ENCODE data around the gene SVIP.

Gene SVIP

DNA sequence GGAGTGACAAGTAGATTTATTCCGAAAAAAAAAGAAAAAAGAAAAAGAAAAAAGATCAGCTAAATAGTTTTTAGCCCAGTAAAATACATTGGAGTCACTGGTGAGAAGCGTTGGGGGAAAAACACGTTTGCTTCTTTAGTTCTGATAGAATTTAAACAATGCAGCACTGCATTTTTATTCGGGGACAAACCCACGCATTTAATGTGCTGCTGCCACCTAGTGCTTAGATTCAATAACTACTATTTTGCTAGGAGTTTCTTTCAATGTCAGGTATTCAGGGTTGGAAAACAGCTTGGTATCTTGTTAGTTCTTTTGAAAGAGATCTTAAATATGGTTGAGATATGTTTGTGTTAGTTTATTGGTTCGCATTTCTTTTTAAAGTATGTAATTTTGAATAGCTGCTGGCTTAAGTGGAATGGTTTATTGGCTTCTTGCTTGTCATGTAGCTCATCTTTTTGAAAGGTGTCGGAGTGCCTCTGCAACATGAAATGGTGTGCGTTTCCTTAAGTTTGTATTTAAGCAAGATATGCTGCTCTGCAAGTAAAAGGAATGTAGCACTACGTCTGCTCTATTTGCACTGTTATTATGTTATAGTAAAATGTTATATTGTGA, 41.9 kb downstream of the SVIP start:
- DNase-seq: peak; percentile 25 to 70

DNA sequence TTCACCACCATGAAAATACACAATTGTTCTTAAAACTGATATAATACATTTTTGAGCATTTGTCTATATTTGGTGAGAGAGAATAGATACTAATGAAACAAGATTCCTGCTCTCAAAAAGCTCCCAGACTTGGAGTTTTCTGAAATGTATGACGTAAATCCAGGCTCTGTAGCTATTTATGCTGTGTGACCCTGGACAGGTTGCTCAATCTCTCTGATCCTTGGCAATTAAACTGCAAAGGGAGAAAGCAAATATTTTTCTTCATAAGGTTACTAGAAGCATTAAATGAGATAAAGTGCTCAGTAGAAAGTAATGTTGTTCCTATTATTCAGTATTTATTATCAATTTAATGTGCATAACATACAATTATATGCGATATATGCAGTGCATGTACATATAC, 42.5 kb downstream of the SVIP start:
- DNase-seq: no peak

DNA sequence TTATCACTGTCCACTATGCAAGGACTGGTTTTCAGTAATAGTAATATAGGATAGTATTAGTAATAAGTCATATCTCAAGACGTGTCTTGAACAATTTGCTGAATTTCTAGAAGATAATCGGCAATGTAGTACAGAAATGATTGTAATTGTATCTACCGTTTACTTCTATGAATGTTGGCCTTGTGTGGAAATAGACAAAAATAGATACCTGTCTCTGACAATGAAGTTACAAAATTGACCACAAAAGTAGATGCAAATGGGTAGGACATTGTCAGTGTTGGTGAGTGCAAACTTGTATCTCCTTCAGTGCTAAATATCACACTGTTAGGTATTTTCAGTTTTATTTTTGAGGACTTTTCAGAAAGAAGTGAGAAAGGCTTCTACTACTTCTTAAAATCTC, 43.1 kb downstream of the SVIP start:
- DNase-seq: no peak

DNA sequence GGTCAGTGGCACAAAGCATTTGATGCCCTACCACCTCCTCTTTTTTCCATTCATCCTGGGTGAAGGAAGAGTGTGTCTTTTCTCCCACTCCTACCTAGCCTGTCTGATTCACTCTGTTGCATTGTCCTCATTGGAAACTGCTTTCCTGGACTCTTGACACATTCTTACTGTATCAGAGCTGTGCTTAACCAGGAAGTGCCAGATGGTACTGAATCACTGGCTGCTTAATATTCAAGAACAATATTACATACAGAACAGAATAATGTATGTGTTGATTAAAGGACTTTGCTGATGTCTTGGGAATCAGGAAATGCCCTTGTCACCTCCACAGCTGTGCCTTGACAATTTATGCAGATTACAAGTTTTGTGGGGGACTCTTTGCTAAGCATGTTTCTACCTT, 44.4 kb downstream of the SVIP start:
- no peak for DNase-seq

DNA sequence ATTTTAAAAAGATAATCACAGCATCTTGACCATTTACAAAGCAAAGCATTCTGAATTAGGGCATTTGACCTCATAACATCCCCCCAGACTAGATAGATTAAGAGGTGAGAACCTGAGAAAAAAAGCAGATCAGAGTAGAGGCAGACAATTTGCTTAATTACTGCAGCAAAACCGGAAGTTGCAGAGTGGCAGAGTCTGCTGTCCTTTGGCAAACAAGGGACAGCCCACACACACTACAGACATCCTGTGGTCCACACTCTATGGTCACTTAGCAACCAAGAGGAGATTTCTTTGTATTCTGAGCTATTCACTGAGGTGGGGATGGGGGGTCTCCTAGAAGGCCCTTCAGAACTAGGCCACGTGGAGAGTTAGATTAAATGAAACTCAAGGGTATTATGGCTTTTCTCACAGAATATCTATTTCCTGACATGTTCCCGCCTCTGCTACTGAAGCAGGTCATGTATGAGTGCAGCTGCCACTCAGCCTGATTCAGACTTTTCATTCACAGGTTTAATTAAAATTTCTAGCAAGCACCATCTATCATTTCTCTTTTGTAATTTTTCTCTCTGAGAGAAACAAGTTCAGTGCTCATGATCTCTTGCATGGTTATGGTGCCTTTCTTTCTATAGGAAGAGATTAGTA, 48.5 kb downstream of the SVIP start:
- no peak for DNase-seq

DNA sequence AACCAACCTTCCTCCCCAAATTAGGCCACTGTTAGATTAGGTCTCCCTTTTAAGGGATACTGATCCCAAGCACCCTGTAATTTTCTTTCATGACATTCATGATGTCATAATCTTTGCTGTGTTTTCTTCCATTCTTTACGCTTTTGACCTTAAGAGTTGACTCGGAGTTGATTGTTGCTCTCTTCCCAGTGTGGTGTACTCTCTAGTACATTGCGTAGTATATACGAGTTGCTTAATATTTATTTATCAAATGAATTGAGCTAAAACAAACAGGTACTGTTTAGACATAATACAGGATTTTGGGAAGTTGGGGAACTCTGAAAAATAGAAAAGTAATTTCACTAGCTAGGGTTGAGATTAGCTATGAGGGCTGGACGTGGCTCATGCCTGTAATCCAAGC, 49.8 kb downstream of the SVIP start:
- DNase-seq: no peak

DNA sequence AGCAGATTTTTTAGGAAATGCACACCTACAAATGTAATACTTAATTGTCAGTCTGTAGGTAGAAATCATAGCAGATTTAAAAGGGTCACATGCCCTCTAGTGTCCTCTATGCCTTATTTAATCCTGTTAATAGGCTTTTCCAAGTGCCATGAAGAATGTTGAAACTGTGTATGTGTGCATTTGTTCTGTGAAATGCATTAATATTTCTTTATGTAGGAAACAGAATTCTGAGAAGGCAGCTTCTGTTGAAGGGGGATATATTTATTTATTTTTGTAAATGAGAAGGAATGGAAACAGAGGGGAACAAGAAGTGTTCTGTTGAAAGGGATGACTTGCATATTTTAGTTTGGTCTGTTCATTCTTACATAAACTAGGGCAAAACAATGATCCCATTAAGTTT, 51.0 kb downstream of the SVIP start:
- peak in 1 of 2 experiments; percentile 13 for DNase-seq

DNA sequence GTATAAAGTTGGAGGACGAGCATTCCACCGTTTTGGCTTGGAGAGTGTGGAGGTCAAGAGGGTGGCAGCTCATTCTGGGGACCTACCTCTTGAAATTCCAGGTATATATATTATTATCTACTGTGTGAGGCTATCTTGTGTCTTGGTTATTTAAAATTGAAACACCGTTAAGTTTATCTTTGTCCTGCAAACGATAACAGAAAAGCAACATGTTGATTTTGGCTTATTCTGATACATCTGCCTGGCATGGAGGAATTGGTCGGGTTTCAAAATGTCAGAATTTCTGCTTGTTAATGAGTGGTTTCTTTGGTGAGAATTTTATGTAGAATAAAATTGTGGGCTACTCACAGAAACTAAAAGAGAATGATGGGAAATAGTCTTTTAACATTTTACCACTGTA, 54.4 kb downstream of the SVIP start:
- DNase-seq: no peak

DNA sequence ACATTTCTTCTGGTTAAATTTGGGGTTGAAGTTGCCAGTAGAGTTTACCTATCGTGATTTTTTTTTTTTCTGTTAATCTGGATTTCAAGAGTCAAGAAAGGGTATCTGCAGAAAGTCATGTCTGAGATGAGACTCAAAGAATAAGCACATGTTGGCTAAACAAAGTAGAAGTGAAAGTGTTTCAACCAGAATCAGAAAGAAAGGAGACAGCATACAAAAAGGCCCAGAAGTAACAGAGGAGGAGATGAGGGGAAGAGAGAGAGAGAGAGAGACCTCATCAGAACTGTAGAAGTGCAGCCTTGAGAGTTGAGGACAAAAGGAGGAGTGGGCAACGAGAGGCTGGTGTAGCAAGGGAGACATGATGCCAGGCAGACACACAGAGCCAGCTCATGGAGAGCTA, 54.9 kb downstream of the SVIP start:
- no peak for DNase-seq

DNA sequence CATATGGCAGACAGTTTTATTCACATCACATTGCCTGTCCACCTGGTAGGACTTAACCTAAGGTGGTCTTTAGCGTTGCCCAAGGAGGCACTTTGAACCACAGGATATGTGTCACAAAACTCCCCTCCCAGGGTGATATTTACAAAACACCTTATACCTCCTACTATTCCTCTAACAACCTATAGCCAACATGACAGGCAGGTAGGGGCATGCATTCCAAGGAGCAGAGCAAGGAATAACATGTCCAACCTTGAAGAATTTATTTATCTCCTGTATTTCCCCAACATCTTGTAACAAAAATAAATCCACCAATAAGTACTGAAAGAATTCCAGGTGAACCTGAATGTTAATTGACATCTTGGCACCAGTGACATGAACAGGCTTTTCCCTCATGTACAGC, 60.5 kb downstream of the SVIP start:
- no peak for DNase-seq
